Measurements from ENCODE around the gene SHC4. TPM values are rescaled to one million over a fixed set of nuclear protein-coding genes. Genes with fewer than 3 reads are reported as not detected.

SHC4 gene
- total and polyA plus RNA-seq, 9 of the 15 experiments (the other 6 are each of a cell fraction or from before 2014, with no cell fraction given), result 0.43 to 1.2 (median 0.67) TPM

DNA sequence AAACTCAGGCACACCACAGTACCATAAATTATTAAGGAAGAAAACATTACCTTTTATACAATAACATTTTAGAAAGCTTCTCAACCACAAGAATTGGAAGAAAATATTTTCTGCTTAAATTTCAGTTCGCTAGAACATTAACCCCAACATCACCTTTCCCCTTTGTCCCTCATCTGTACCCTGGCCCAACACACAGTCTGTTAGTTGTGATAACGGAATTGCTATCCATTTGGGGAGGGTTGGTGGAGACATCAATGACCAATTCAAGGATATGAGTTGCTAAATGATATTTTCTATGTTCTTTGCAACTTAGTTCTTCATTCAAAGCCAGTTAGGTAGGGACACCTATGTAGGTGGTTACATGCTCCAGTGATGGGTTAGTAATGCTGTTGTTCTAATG lies 80.0 kb downstream of the SHC4 start (continued):
- TF ChIP-seq, protein P1, sequence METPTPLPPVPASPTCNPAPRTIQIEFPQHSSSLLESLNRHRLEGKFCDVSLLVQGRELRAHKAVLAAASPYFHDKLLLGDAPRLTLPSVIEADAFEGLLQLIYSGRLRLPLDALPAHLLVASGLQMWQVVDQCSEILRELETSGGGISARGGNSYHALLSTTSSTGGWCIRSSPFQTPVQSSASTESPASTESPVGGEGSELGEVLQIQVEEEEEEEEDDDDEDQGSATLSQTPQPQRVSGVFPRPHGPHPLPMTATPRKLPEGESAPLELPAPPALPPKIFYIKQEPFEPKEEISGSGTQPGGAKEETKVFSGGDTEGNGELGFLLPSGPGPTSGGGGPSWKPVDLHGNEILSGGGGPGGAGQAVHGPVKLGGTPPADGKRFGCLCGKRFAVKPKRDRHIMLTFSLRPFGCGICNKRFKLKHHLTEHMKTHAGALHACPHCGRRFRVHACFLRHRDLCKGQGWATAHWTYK (CRISPR knock-in tag; IDR thresholded peaks at IDR 0.05), result no peak
- TF ChIP-seq NR2C1 (IDR thresholded peaks at IDR 0.05) (peak; percentile 82), NR2C1 (tag; IDR thresholded peaks at IDR 0.05) (peak; percentile 70), FOXJ2 (tag; IDR thresholded peaks at IDR 0.05) (no peak), CBFA2T2 (conservative IDR thresholded peaks at IDR 0.05) (peak; percentile 54), TCFL5 (CRISPR knock-in tag; conservative IDR thresholded peaks at IDR 0.05) (no peak), ZKSCAN1 (IDR thresholded peaks at IDR 0.05; ENCODE audit: low read depth, low read length) (no peak), MTA3 (IDR thresholded peaks at IDR 0.05; ENCODE audit: borderline replicate concordance) (no peak), TEAD4 (IDR thresholded peaks at IDR 0.05; ENCODE audit: low read length) (peak; percentile 39; the same call in 1 of the 2 replicates), TEAD4 (CRISPR knock-in tag; IDR thresholded peaks at IDR 0.05; ENCODE audit: borderline replicate concordance) (no peak), ILK (tag; IDR thresholded peaks at IDR 0.05; ENCODE audit: borderline replicate concordance, low read depth) (no peak), U2AF2 (optimal IDR thresholded peaks at IDR 0.05; ENCODE audit: low read depth, low read length) (no peak), NR2C2 (CRISPR knock-in tag; IDR thresholded peaks at IDR 0.05) (no peak), NR2C2 (tag; IDR thresholded peaks at IDR 0.05) (peak; percentile 21; the same call in 1 of the 2 replicates), NCOR1 (IDR thresholded peaks at IDR 0.05) (peak; percentile 74)
- TF ChIP-seq, protein P2, sequence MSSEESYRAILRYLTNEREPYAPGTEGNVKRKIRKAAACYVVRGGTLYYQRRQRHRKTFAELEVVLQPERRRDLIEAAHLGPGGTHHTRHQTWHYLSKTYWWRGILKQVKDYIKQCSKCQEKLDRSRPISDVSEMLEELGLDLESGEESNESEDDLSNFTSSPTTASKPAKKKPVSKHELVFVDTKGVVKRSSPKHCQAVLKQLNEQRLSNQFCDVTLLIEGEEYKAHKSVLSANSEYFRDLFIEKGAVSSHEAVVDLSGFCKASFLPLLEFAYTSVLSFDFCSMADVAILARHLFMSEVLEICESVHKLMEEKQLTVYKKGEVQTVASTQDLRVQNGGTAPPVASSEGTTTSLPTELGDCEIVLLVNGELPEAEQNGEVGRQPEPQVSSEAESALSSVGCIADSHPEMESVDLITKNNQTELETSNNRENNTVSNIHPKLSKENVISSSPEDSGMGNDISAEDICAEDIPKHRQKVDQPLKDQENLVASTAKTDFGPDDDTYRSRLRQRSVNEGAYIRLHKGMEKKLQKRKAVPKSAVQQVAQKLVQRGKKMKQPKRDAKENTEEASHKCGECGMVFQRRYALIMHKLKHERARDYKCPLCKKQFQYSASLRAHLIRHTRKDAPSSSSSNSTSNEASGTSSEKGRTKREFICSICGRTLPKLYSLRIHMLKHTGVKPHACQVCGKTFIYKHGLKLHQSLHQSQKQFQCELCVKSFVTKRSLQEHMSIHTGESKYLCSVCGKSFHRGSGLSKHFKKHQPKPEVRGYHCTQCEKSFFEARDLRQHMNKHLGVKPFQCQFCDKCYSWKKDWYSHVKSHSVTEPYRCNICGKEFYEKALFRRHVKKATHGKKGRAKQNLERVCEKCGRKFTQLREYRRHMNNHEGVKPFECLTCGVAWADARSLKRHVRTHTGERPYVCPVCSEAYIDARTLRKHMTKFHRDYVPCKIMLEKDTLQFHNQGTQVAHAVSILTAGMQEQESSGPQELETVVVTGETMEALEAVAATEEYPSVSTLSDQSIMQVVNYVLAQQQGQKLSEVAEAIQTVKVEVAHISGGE (CRISPR knock-in tag; IDR thresholded peaks at IDR 0.05), result no peak

All from K562 (cell line).